ENCODE data around the gene MST1R.

DNA sequence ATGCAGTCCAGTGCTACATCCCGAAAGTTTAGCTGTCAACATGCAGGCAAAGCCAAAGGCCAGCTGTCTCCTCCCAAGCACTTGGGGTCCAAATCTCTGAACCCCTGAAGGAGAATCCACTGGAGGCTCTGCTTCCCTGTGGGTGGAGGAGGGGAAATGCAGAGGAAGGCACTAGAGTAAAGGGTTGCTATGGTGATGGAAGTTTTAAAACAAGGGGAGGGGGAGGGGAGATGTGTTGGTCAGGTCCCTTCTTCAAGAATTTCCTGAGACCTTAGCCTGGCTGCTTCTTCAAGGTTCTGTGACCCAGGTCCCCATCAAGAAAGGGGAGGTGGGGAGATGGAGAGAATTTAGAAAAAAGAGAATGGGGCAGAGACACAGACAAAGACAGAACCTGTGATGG, 36.3 kb downstream of the MST1R start:
- TF ChIP-seq, protein P1, sequence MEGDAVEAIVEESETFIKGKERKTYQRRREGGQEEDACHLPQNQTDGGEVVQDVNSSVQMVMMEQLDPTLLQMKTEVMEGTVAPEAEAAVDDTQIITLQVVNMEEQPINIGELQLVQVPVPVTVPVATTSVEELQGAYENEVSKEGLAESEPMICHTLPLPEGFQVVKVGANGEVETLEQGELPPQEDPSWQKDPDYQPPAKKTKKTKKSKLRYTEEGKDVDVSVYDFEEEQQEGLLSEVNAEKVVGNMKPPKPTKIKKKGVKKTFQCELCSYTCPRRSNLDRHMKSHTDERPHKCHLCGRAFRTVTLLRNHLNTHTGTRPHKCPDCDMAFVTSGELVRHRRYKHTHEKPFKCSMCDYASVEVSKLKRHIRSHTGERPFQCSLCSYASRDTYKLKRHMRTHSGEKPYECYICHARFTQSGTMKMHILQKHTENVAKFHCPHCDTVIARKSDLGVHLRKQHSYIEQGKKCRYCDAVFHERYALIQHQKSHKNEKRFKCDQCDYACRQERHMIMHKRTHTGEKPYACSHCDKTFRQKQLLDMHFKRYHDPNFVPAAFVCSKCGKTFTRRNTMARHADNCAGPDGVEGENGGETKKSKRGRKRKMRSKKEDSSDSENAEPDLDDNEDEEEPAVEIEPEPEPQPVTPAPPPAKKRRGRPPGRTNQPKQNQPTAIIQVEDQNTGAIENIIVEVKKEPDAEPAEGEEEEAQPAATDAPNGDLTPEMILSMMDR (IDR thresholded peaks at IDR 0.05): no peak
- no peak for TF ChIP-seq ZFX (IDR thresholded peaks at IDR 0.05; ENCODE audit: borderline replicate concordance)
